Coronary artery (tissue), 2 donors: ENCODE data around the gene TGFBRAP1.

Source experiments
- DNase-seq: peaks from one replicate; pipeline ENCODE4 v3.0.0-alpha.2; 2017; ENCODE audit warnings: low spot score
- H3K27ac ChIP-seq, 2 donors: fragments of 200-600 bp; sonication (generic); one replicate each; pipeline ENCODE4 v1.5.1; 2016 to 2019
- H3K4me3 ChIP-seq: fragments of 200-600 bp; sonication (generic); 2 replicates; pipeline ENCODE4 v1.5.1; 2016; ENCODE audit warnings: mild to moderate bottlenecking, moderate library complexity
- CTCF ChIP-seq: fragments of 200-600 bp; sonication (generic); IDR thresholded peaks from one replicate; pipeline ENCODE4 v1.5.1; 2019; ENCODE audit warnings: antibody characterized with exemption

The TGFBRAP1 gene

GRCh38 chr2:105278654-105279053 lies 50.9 kb downstream of the TGFBRAP1 start:
- no peak for TF ChIP-seq CTCF
- no peak for DNase-seq
- no peak overlapping the region for H3K27ac ChIP-seq
- H3K4me3 ChIP-seq = no peak overlapping the region

- Histone ChIP-seq H3K4me3 (no peak overlapping the region), H3K27ac (no peak overlapping the region)
- DNase-seq = no peak
- no peak for TF ChIP-seq CTCF
Measured at GRCh38 chr2:105274046-105274445, 55.5 kb downstream of the TGFBRAP1 start.

GRCh38 chr2:105272176-105272575 lies 57.4 kb downstream of the TGFBRAP1 start:
- Histone ChIP-seq H3K4me3 (no peak overlapping the region), H3K27ac (no peak overlapping the region)
- TF ChIP-seq CTCF = no peak
- DNase-seq = no peak

GRCh38 chr2:105271393-105272045 lies 58.0 kb downstream of the TGFBRAP1 start:
- Histone ChIP-seq H3K27ac (no peak overlapping the region), H3K4me3 (no peak overlapping the region)
- TF ChIP-seq CTCF = no peak
- no peak for DNase-seq

GRCh38 chr2:105269426-105269825 lies 60.1 kb downstream of the TGFBRAP1 start:
- Histone ChIP-seq H3K27ac (no peak overlapping the region), H3K4me3 (no peak overlapping the region)
- DNase-seq = no peak
- TF ChIP-seq CTCF = no peak

GRCh38 chr2:105262651-105263091 lies 66.9 kb downstream of the TGFBRAP1 start:
- TF ChIP-seq CTCF = no peak
- Histone ChIP-seq H3K27ac (no peak overlapping the region), H3K4me3 (no peak overlapping the region)
- no peak for DNase-seq

- DNase-seq = no peak
- TF ChIP-seq CTCF = no peak
- Histone ChIP-seq H3K4me3 (no peak overlapping the region), H3K27ac (no peak overlapping the region)
Measured at GRCh38 chr2:105261061-105261460, 68.5 kb downstream of the TGFBRAP1 start.
